NT2/D1 (cell line): ENCODE measurements around the gene ATP6V0A4.

ENCODE experiments used
- SUZ12 ChIP-seq: IDR thresholded peaks from 2 replicates; pipeline ENCODE4 v1.6.1; 2011; ENCODE audit not compliant: insufficient read length, insufficient read depth; ENCODE audit errors: extremely low read depth
- ZNF274 ChIP-seq: IDR thresholded peaks from 2 replicates; pipeline ENCODE4 v1.6.1; 2011; ENCODE audit warnings: mild to moderate bottlenecking, low read depth, low read length

GRCh38 chr7:138700857-138701536 is 97.0 kb downstream of the ATP6V0A4 start, which contains the start of gene SVOPL:
- no peak for TF ChIP-seq SUZ12
- TF ChIP-seq ZNF274, result no peak
